Hindlimb muscle (tissue), 1 donor: Measurements from ENCODE around the gene FAM171A1. TPM values are rescaled to one million over a fixed set of nuclear protein-coding genes. Genes with fewer than 3 reads are reported as not detected.
"Not testable (repeated sequence)": the region's sequence is repeated elsewhere in the genome, so short reads cannot be mapped to it uniquely, and the experiment has no call there.

ENCODE experiments used
- DNase-seq: peaks from one replicate; pipeline ENCODE4 v3.0.0-alpha.2; 2013
- polyA plus RNA-seq: library from polyadenylated mRNA; unstranded; fragments of 120-200 nt; gene quantifications from one replicate; pipeline ENCODE4 v1.2.1, GENCODE V29; 2013; ENCODE audit not compliant: insufficient read length

FAM171A1 gene
- polyA plus RNA-seq, 1 donor = 28.8 TPM

- DNase-seq = no peak
Observed at GRCh38 chr10:15316145-15316544, 54.9 kb downstream of the FAM171A1 start.

DNA sequence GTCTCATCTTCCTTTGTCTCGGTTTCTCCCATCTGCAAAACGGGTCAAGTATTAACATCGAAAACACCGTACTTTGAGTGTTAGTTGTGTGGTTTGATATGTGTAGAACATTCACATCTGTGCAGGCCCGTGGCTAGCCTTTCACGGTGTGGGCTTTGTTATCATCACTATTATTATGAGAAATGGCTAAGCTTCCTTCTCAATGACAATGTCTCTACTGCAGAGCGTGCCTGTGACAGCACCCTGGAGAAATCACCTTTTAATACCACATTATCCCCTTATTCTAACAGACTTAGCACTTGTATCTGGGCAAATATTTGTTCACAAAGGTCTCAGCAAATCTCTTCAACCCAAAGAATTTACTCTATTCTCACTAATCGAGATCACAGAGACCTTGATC lies 55.8 kb downstream of the FAM171A1 start:
- DNase-seq = no peak

DNA sequence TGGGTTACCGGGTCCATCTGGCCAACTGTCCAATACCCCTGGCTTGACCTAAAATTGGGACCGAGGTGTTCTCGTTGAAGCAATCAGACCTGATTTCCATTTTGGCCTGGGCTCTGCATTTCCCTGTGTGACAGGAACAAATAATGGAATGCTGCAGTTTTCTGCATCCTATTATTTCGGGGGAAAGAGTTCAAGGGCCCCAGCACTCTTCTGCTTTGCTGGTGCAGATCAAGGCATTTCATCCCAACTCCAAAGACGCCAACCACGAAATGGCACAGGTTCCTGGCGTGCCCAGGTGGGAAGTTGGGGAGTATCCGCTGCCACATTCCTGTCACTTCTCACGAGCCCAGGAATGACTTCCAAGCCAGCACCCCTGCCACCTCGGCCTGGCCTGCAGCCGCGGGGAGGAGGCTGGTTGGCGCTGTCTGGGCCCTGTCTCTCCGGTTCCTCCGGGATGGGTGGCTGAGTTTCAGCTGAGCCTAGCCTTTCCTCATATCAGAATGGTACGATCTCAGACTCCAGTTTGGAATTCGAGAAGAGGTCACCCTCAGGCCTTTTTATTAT lies 56.5 kb downstream of the FAM171A1 start:
- DNase-seq = no peak

- DNase-seq = no peak
Observed at GRCh38 chr10:15313843-15314242, 57.2 kb downstream of the FAM171A1 start.

- DNase-seq = peak; percentile 57
Observed at GRCh38 chr10:15313047-15313446, 58.0 kb downstream of the FAM171A1 start.

- DNase-seq = no peak
Observed at GRCh38 chr10:15311569-15312280, 59.4 kb downstream of the FAM171A1 start.

- no peak for DNase-seq
Observed at GRCh38 chr10:15310776-15311568, 60.1 kb downstream of the FAM171A1 start.

- no peak for DNase-seq
Observed at GRCh38 chr10:15309221-15309620, 61.9 kb downstream of the FAM171A1 start.

- no peak for DNase-seq
Observed at GRCh38 chr10:15306735-15307280, 64.3 kb downstream of the FAM171A1 start.

- DNase-seq = no peak
Observed at GRCh38 chr10:15305634-15306033, 65.5 kb downstream of the FAM171A1 start.

GRCh38 chr10:15305161-15305560 lies 65.9 kb downstream of the FAM171A1 start:
- no peak for DNase-seq

DNA sequence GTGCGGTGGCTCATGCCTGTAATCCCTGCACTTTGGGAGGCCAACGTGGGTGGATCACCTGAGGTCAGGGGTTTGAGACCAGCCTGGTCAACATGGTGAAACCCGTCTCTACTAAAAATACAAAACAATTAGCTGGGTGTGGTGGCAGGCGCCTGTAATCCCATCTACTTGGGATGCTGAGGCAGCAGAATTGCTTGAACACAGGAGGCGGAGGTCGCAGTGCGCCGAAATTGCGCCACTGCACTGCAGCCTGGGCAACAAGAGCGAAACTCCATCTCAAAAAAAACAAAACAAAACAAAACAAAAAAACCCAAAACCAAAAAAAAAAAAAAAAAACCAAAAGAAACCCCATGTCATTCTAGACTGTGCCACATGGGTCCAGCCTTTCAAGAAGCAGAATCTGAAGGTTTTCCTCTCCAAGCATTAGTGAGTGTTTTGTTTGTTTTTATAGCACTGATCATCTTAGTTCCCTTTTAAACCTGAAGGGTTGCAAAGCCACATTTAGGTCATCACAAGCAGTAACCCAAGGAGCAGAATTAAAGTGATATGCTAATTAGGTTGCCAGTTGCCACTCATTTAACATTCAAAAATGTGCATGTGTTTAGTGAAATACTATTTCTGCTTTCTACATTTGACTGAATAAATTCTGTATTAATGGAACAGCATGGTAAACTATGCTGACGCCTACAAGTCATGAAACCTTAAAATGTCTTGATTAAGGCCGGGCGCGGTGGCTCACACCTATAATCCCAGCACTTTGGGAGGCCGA lies 68.7 kb downstream of the FAM171A1 start:
- not testable (repeated sequence) for DNase-seq

DNA sequence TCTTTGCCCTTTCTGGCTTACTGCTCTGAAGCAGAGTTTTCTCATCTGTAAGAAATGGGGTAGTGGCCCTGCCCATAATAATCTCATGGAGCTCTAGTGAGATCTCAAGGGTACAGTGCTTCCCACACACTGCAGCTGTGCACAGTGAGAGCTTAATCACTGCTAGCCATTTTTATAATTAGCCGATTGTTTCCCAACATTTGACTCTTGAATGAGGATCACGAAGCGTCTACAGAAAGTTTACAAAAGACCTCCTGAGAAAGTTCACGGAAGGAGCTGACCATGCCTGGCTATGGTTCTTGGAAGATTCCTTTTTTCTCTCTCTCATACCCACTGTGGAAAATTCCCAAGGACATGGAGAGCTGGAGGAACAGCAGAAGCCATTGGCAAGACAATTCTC lies 70.4 kb downstream of the FAM171A1 start:
- no peak for DNase-seq

GRCh38 chr10:15300145-15300544 lies 70.9 kb downstream of the FAM171A1 start:
- DNase-seq = no peak

GRCh38 chr10:15296701-15297100 lies 74.4 kb downstream of the FAM171A1 start:
- no peak for DNase-seq

- no peak for DNase-seq
Observed at GRCh38 chr10:15295537-15296325, 75.4 kb downstream of the FAM171A1 start.

GRCh38 chr10:15293862-15294842 lies 76.9 kb downstream of the FAM171A1 start:
- DNase-seq = no peak

- DNase-seq = no peak
Observed at GRCh38 chr10:15290671-15291070, 80.4 kb downstream of the FAM171A1 start.

- no peak for DNase-seq
Observed at GRCh38 chr10:15290150-15290549, 80.9 kb downstream of the FAM171A1 start.

DNA sequence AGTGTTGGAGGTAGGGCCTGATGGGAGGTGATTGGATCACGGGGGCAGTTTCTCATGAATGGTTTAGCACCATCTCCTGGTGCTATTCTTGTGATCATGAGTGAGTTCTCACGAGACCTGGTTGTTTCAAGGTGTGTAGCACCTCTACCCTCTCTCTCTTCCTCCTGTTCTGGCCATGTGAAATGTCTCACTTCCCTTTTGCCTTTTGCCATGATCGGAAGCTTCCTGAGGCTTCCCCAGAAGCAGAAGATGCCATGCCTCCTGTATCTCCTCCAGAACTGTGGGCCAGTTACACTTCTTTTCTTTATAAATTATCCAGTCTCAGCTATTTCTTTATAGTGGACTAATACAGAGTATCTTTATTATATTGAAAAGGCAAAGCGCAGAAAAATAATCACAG lies 90.1 kb downstream of the FAM171A1 start:
- DNase-seq = no peak
